ENCODE results near the gene OTX2. TPM values are rescaled to one million over a fixed set of nuclear protein-coding genes. Genes with fewer than 3 reads are reported as not detected.

Gene OTX2
- total and polyA plus RNA-seq, 2 donors (not counting 1 experiment from before 2014, with no cell fraction given), result not detected

DNA sequence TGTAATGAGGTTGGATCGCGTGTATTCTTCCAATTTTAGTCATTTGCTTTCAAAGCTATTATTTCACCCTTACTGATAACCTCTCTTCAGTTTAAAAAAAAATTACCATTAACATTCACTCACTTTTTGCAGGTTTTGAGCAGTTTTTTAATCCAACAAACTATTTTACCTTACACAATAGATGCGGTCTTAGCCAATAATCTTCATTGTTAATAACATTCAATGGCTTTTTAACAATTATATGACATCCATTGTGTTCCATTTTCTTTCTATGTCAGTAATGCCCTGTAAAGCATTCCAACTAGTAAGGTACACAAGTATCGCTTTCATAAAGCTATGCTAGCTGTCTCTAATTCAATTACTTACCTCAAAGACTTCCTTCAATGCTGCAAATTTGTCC is 18.9 kb upstream of the OTX2 start:
- TF ChIP-seq, protein P1, sequence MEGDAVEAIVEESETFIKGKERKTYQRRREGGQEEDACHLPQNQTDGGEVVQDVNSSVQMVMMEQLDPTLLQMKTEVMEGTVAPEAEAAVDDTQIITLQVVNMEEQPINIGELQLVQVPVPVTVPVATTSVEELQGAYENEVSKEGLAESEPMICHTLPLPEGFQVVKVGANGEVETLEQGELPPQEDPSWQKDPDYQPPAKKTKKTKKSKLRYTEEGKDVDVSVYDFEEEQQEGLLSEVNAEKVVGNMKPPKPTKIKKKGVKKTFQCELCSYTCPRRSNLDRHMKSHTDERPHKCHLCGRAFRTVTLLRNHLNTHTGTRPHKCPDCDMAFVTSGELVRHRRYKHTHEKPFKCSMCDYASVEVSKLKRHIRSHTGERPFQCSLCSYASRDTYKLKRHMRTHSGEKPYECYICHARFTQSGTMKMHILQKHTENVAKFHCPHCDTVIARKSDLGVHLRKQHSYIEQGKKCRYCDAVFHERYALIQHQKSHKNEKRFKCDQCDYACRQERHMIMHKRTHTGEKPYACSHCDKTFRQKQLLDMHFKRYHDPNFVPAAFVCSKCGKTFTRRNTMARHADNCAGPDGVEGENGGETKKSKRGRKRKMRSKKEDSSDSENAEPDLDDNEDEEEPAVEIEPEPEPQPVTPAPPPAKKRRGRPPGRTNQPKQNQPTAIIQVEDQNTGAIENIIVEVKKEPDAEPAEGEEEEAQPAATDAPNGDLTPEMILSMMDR (conservative IDR thresholded peaks at IDR 0.05 in 1 of 2, IDR thresholded peaks at IDR 0.05 in 1 of 2; ENCODE audit: low read depth in 1 of 2, low read length in 2 of 2), result no peak
- TF ChIP-seq EZH2 (IDR thresholded peaks at IDR 0.05; ENCODE audit: low read length, missing control alignments), result no peak
- H2AFZ ChIP-seq (ENCODE audit: low read length), result no peak overlapping the region
- no peaks in the 10 kb centered on the region for H3K9me3 ChIP-seq (ENCODE audit: control insufficient read depth, insufficient read depth, low read depth, low read length)
- H3K79me2 ChIP-seq (ENCODE audit: control insufficient read depth, insufficient read depth, low read length), result no peaks in the 10 kb centered on the region
- H3K36me3 ChIP-seq (ENCODE audit: control insufficient read depth, insufficient read depth, low read length), result no peaks in the 10 kb centered on the region
- no peak overlapping the region for H3K27ac ChIP-seq (ENCODE audit: insufficient read depth, low read length)
- no peaks in the 10 kb centered on the region for H3K27me3 ChIP-seq (ENCODE audit: control insufficient read depth, insufficient read depth, low read length)
- H3K4me3 ChIP-seq (replicated peaks in 1 of 4; ENCODE audit: control extremely low read depth in 1 of 4, insufficient read depth in 1 of 4, low read depth in 3 of 4, low read length in 4 of 4), result no peak overlapping the region
- no peaks in the 10 kb centered on the region for H4K20me1 ChIP-seq (ENCODE audit: control insufficient read depth, extremely low read depth, insufficient read depth, low read length)
- no peaks in the 10 kb centered on the region for H3K4me1 ChIP-seq (ENCODE audit: control insufficient read depth, extremely low read depth, insufficient read depth, low read length)
- H3K9ac ChIP-seq (ENCODE audit: insufficient read depth, low read length), result no peak overlapping the region
- H3K4me2 ChIP-seq (ENCODE audit: extremely low read depth, insufficient read depth, low read length), result no peak overlapping the region
- DNase-seq (ENCODE audit: low read depth in 2 of 2), result no peak

DNA sequence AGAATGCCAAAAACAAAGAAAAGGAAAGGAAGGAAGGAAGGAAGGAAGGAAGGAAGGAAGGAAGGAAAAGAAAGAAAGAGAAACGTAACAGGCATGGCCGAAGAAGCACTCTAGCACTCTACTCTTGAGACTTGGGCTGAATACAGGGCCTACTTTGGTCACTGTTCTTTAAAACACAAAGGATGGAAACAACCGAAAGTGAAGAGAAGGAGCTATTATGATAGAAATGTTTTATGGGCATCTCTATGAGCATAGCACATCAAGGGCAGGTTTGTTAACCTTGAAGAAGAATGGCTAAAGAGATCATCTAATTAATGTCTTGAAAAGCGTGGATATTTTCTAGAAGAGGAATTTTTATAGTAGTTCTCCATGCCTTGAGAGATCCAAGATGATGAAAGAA is 15.9 kb upstream of the OTX2 start:
- Histone ChIP-seq H3K79me2 (ENCODE audit: control insufficient read depth, insufficient read depth, low read length) (no peaks in the 10 kb centered on the region), H3K9ac (ENCODE audit: insufficient read depth, low read length) (no peak overlapping the region), H3K4me1 (ENCODE audit: control insufficient read depth, extremely low read depth, insufficient read depth, low read length) (no peaks in the 10 kb centered on the region), H3K27ac (ENCODE audit: insufficient read depth, low read length) (no peak overlapping the region), H4K20me1 (ENCODE audit: control insufficient read depth, extremely low read depth, insufficient read depth, low read length) (no peaks in the 10 kb centered on the region), H3K27me3 (ENCODE audit: control insufficient read depth, insufficient read depth, low read length) (no peaks in the 10 kb centered on the region), H3K4me2 (ENCODE audit: extremely low read depth, insufficient read depth, low read length) (no peak overlapping the region), H2AFZ (ENCODE audit: low read length) (no peak overlapping the region), H3K36me3 (ENCODE audit: control insufficient read depth, insufficient read depth, low read length) (no peaks in the 10 kb centered on the region), H3K4me3 (replicated peaks in 1 of 4; ENCODE audit: control extremely low read depth in 1 of 4, insufficient read depth in 1 of 4, low read depth in 3 of 4, low read length in 4 of 4) (no peak overlapping the region), H3K9me3 (ENCODE audit: control insufficient read depth, insufficient read depth, low read depth, low read length) (no peaks in the 10 kb centered on the region)
- no peak for TF ChIP-seq EZH2 (IDR thresholded peaks at IDR 0.05; ENCODE audit: low read length, missing control alignments)
- TF ChIP-seq, protein P1 (conservative IDR thresholded peaks at IDR 0.05 in 1 of 2, IDR thresholded peaks at IDR 0.05 in 1 of 2; ENCODE audit: low read depth in 1 of 2, low read length in 2 of 2), result no peak
- DNase-seq (ENCODE audit: low read depth in 2 of 2), result no peak

DNA sequence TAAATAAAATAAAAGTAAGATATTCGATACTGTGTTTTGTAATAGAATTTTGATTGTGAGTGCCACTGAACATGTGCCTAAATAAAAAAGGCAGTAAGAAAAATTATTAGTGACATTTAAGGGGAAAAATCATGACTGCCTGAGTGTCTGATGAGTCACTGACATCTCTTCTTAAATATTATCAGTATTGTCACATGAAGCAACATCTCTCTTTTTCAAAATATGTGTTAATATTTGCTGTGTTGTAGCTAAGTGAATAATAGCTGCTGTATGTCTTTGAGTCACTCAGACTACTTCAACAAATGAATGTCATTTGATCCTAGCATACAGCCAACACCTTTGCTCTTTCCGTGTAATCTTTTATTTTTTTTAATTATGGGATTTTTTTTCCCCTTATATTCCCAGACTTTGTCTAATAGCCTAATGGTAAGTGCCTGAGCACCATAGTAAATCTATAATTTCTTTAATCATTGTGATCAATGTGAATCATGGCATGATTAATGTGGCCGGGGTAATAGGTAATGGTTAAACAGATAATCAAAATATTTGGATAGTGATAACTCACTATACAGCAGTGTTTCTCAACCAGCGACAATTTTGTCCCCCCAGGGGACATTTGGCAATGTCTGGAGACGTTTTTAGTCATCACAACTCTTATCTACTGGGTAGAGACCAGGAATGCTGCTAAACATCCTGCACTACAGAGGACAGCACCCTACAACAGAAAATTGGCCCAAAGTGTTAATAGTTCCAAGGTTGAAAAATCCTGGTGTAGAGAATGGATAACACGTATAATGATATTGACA is 11.7 kb upstream of the OTX2 start:
- H3K4me1 ChIP-seq (ENCODE audit: control insufficient read depth, extremely low read depth, insufficient read depth, low read length), result no peaks in the 10 kb centered on the region
- TF ChIP-seq, protein P1 (conservative IDR thresholded peaks at IDR 0.05 in 1 of 2, IDR thresholded peaks at IDR 0.05 in 1 of 2; ENCODE audit: low read depth in 1 of 2, low read length in 2 of 2), result no peak
- TF ChIP-seq EZH2 (IDR thresholded peaks at IDR 0.05; ENCODE audit: low read length, missing control alignments), result no peak
- no peaks in the 10 kb centered on the region for H4K20me1 ChIP-seq (ENCODE audit: control insufficient read depth, extremely low read depth, insufficient read depth, low read length)
- no peaks in the 10 kb centered on the region for H3K36me3 ChIP-seq (ENCODE audit: control insufficient read depth, insufficient read depth, low read length)
- H3K27me3 ChIP-seq (ENCODE audit: control insufficient read depth, insufficient read depth, low read length), result peaks cover 5% of the 10 kb centered on the region
- no peaks in the 10 kb centered on the region for H3K79me2 ChIP-seq (ENCODE audit: control insufficient read depth, insufficient read depth, low read length)
- no peak overlapping the region for H3K27ac ChIP-seq (ENCODE audit: insufficient read depth, low read length)
- H3K9me3 ChIP-seq (ENCODE audit: control insufficient read depth, insufficient read depth, low read depth, low read length), result no peaks in the 10 kb centered on the region
- no peak overlapping the region for H3K4me3 ChIP-seq (replicated peaks in 1 of 4; ENCODE audit: control extremely low read depth in 1 of 4, insufficient read depth in 1 of 4, low read depth in 3 of 4, low read length in 4 of 4)
- H3K4me2 ChIP-seq (ENCODE audit: extremely low read depth, insufficient read depth, low read length), result no peak overlapping the region
- no peak overlapping the region for H3K9ac ChIP-seq (ENCODE audit: insufficient read depth, low read length)
- no peak for DNase-seq (ENCODE audit: low read depth in 2 of 2)
- no peak overlapping the region for H2AFZ ChIP-seq (ENCODE audit: low read length)
